Activated CD4-positive, alpha-beta T cell treated with anti-CD3 and anti-CD28 coated beads for 48 hours (primary cell): ENCODE results near the gene MC1R.

Experiments
- DNase-seq: peaks from one replicate; pipeline ENCODE4 v3.0.0-alpha.2; 2020

The MC1R gene

GRCh38 chr16:89897204-89897603, 21.5 kb upstream of the MC1R start:
- DNase-seq, result no peak

- DNase-seq, result no peak
Observed at GRCh38 chr16:89898201-89898967, 20.3 kb upstream of the MC1R start.

- no peak for DNase-seq
Observed at GRCh38 chr16:89899879-89900481, 18.7 kb upstream of the MC1R start.

- no peak for DNase-seq
Observed at GRCh38 chr16:89900885-89901284, 17.8 kb upstream of the MC1R start.

- no peak for DNase-seq
Observed at GRCh38 chr16:89902980-89903379, 15.7 kb upstream of the MC1R start.

GRCh38 chr16:89903908-89904515, 14.7 kb upstream of the MC1R start:
- no peak for DNase-seq

- DNase-seq, result no peak
Observed at GRCh38 chr16:89904606-89905510, 13.8 kb upstream of the MC1R start.

GRCh38 chr16:89905511-89906139, 13.0 kb upstream of the MC1R start:
- no peak for DNase-seq

GRCh38 chr16:89906140-89907025, 12.3 kb upstream of the MC1R start:
- no peak for DNase-seq

GRCh38 chr16:89907055-89907814, 11.4 kb upstream of the MC1R start:
- no peak for DNase-seq

- no peak for DNase-seq
Observed at GRCh38 chr16:89908236-89908635, 10.4 kb upstream of the MC1R start.

- peak; percentile 80 for DNase-seq
Observed at GRCh38 chr16:89909777-89910716, 8.6 kb upstream of the MC1R start.

- DNase-seq, result no peak
Observed at GRCh38 chr16:89910717-89911354, 7.8 kb upstream of the MC1R start.

GRCh38 chr16:89911375-89911774, 7.3 kb upstream of the MC1R start:
- no peak for DNase-seq

GRCh38 chr16:89912143-89912542, 6.5 kb upstream of the MC1R start:
- no peak for DNase-seq

- no peak for DNase-seq
Observed at GRCh38 chr16:89912627-89913026, 6.0 kb upstream of the MC1R start.

GRCh38 chr16:89913408-89914387, 5.0 kb upstream of the MC1R start:
- DNase-seq, result no peak
